HEK293 (cell line): ENCODE data around the gene MUC2.

ENCODE experiments used
- CTCF ChIP-seq: fragments of 450-650 bp; formaldehyde crosslinking; IDR thresholded peaks from 2 replicates; pipeline ENCODE4 v1.5.1; 2016; ENCODE audit warnings: missing biosample characterization, missing genetic modification characterization
- REST ChIP-seq: fragments of 450-650 bp; formaldehyde crosslinking; IDR thresholded peaks from 2 replicates; pipeline ENCODE4 v1.5.1; 2016; ENCODE audit warnings: missing biosample characterization, missing genetic modification characterization

DNA sequence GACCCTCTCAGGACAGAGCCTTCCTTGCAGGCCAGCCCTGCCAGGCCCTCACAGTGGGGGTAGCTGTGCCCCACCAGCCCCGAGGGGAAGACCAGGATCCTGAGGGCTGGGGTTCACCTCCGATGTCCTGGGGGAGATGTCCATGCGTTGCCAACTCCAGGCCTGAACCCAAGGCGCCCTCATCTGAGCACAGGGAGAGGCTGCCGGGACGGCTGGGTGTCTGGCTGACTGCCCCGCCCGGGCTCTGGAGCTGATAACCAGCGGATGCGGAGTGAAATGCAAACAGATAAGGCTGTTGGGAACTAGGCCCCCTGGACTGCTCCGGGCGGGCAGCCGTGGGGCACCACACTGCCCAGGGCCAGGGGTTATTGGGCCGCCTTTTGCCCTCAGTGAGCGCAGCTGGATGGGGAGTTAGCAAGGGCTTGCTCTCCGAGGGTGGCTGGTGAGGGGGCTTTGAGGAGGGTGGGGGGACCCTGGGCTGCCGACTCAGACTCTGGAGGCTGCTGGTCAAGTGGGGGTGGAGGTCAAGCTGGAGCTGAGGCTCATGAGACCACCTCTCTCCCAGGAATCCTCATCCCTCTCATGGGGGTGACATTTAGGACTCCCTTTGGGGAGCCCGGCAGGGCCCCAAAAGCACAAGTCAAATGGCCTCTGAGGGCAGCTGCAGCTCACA, 32.6 kb upstream of the MUC2 start:
- TF ChIP-seq CTCF (tag by site-specific recombination) (no peak), REST (no peak)
